ENCODE results near the gene ST6GAL1. TPM values are rescaled to one million over a fixed set of nuclear protein-coding genes. Genes with fewer than 3 reads are reported as not detected.
"Not testable (repeated sequence)": the region's sequence is repeated elsewhere in the genome, so short reads cannot be mapped to it uniquely, and the experiment has no call there.

The ST6GAL1 gene
- total and polyA plus RNA-seq, 2 of the 13 experiments (the other 11 are each of a cell fraction or from before 2014, with no cell fraction given) = 79.9 to 164 TPM

GRCh38 chr3:186907075-186907474, 23.3 kb upstream of the ST6GAL1 start (continued):
- TF ChIP-seq RERE (CRISPR knock-in tag; IDR thresholded peaks at IDR 0.05; ENCODE audit: low read depth) (peak; percentile 86), GABPA (CRISPR knock-in tag; IDR thresholded peaks at IDR 0.05; ENCODE audit: low read depth) (peak; percentile 8; the same call in 1 of the 2 replicates), NR2F1 (CRISPR knock-in tag; IDR thresholded peaks at IDR 0.05) (0 out of 4 replicates have a peak, but pooled peaks of 1 of the 2 experiments have one; percentile 54), HHEX (CRISPR knock-in tag; IDR thresholded peaks at IDR 0.05) (peak; percentile 64; the same call in 1 of the 2 replicates), SMARCC2 (IDR thresholded peaks at IDR 0.05) (0 out of 2 replicates have a peak, but pooled peaks have one; percentile 35), MBD4 (IDR thresholded peaks at IDR 0.05; ENCODE audit: borderline replicate concordance, low read length) (peak; percentile 75; the same call in 1 of the 2 replicates), FOXP4 (CRISPR knock-in tag; IDR thresholded peaks at IDR 0.05) (peak; percentile 85), ATF1 (CRISPR knock-in tag; IDR thresholded peaks at IDR 0.05) (peak; percentile 54), HDAC1 (CRISPR knock-in tag; IDR thresholded peaks at IDR 0.05) (peak; percentile 75; the same call in 1 of the 2 replicates), FOXP1 (IDR thresholded peaks at IDR 0.05) (peak; percentile 57; the same call in 1 of the 2 replicates), FOXP1 (CRISPR knock-in tag; IDR thresholded peaks at IDR 0.05) (peak; percentile 90)
- TF ChIP-seq GABPA (IDR thresholded peaks at IDR 0.05; ENCODE audit: low read depth, low read length) = not testable (repeated sequence)

Data from HepG2 (cell line).